ENCODE data around the gene LENG8. TPM values are rescaled to one million over a fixed set of nuclear protein-coding genes. Genes with fewer than 3 reads are reported as not detected.

LENG8 gene
- total and polyA plus RNA-seq, 5 donors, result 66.2 to 87.4 (median 75.4) TPM

- intact Hi-C loops (cut with DNase I), result no loop called here
- Histone ChIP-seq H3K4me3 (ENCODE audit: low read length) (no peak overlapping the region), H3K27me3 (ENCODE audit: control insufficient read depth, insufficient read depth) (no peaks in the 10 kb centered on the region), H3K27ac (ENCODE audit: low read length) (no peak overlapping the region), H3K9me3 (ENCODE audit: control insufficient read depth, low read length) (no peaks in the 10 kb centered on the region), H3K4me1 (ENCODE audit: control insufficient read depth, insufficient read depth, low read length) (peaks cover 6% of the 10 kb centered on the region)
- DNase-seq (peak in 1 of 3 donors; percentile 46), ATAC-seq (no peak)
- WGBS, result 90% methylated on average over 42 of the region's 42 CpGs
Measured at GRCh38 chr19:54457773-54458647, 9.0 kb downstream of the LENG8 start.

- ATAC-seq (no peak), DNase-seq (peak; percentile 29 to 60 (median 57))
- H3K4me3 ChIP-seq (ENCODE audit: low read length), result no peak overlapping the region
- peaks cover 6% of the 10 kb centered on the region for H3K4me1 ChIP-seq (ENCODE audit: control insufficient read depth, insufficient read depth, low read length)
- no peak overlapping the region for H3K27ac ChIP-seq (ENCODE audit: low read length)
- no peaks in the 10 kb centered on the region for H3K27me3 ChIP-seq (ENCODE audit: control insufficient read depth, insufficient read depth)
- intact Hi-C loops (cut with DNase I), result no loop called here
- 81% methylated on average over 11 of the region's 11 CpGs for WGBS
- H3K9me3 ChIP-seq (ENCODE audit: control insufficient read depth, low read length), result no peaks in the 10 kb centered on the region
Measured at GRCh38 chr19:54458648-54459281, 9.8 kb downstream of the LENG8 start.

DNA sequence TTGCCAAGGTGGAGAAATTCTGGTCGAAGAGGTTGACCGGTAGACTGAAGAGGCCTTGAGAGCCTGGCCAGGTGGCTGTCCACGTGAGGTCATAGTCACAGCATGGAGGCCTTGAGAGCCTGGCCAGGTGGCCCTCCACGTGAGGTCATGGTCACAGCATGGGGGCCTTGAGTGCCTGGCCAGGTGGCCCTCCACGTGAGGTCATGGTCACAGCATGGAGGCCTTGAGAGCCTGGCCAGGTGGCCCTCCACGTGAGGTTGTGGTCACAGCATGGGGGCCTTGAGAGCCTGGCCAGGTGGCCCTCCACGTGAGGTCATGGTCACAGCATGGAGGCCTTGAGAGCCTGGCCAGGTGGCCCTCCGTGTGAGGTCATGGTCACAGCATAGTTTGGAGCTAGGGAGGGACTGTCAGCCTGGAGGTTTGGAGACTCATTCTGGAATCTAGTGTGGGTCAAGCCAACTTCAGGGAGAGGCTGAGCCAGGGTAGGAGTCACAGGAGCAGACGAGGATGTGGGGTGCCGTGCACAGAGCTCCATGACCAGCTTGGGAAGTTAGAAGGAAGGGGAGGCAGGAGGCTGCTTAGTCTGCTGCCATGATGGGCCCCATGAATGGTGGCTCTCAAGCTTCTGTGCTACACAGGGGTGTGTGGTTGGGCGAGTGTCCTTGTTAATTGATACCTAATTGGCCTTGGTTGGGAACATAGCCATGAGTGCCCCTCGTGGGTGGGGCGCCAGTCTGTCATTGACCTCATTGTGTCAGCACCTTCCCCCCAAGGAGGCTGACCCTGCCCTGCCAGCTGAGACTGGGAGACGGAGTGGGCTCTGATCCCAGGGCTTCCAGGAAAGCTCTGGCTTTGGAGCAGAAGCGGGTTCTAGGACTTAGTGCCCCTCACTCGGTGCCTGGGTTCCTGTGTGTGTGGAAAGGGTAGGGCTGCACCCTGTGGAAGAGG lies 10.6 kb downstream of the LENG8 start:
- DNase-seq (peak; percentile 36 to 60 (median 47)), ATAC-seq (no peak)
- H3K4me3 ChIP-seq (ENCODE audit: low read length), result no peak overlapping the region
- H3K9me3 ChIP-seq (ENCODE audit: control insufficient read depth, low read length), result no peaks in the 10 kb centered on the region
- H3K27me3 ChIP-seq (ENCODE audit: control insufficient read depth, insufficient read depth), result no peaks in the 10 kb centered on the region
- intact Hi-C loops (cut with DNase I), result no loop called here
- 76% methylated on average over 16 of the region's 16 CpGs for WGBS
- H3K4me1 ChIP-seq (ENCODE audit: control insufficient read depth, insufficient read depth, low read length), result peaks cover 6% of the 10 kb centered on the region
- H3K27ac ChIP-seq (ENCODE audit: low read length), result no peak overlapping the region

GRCh38 chr19:54460230-54461005 lies 11.4 kb downstream of the LENG8 start:
- H3K4me1 ChIP-seq (ENCODE audit: control insufficient read depth, insufficient read depth, low read length), result peaks cover 6% of the 10 kb centered on the region
- DNase-seq (peak; percentile 23 to 69 (median 62)), ATAC-seq (no peak)
- H3K4me3 ChIP-seq (ENCODE audit: low read length), result no peak overlapping the region
- H3K27me3 ChIP-seq (ENCODE audit: control insufficient read depth, insufficient read depth), result no peaks in the 10 kb centered on the region
- intact Hi-C loops (cut with DNase I), result no loop called here
- no peaks in the 10 kb centered on the region for H3K9me3 ChIP-seq (ENCODE audit: control insufficient read depth, low read length)
- no peak overlapping the region for H3K27ac ChIP-seq (ENCODE audit: low read length)
- 82% methylated on average over 39 of the region's 39 CpGs for WGBS

- WGBS, result 71% methylated on average over 27 of the region's 27 CpGs
- intact Hi-C loops (cut with DNase I), result no loop called here
Measured at GRCh38 chr19:54461210-54461609, 12.2 kb downstream of the LENG8 start.

GRCh38 chr19:54461613-54462012 lies 12.6 kb downstream of the LENG8 start:
- Histone ChIP-seq H3K27me3 (ENCODE audit: control insufficient read depth, insufficient read depth) (no peaks in the 10 kb centered on the region), H3K27ac (ENCODE audit: low read length) (no peak overlapping the region), H3K4me3 (ENCODE audit: low read length) (no peak overlapping the region), H3K4me1 (ENCODE audit: control insufficient read depth, insufficient read depth, low read length) (peaks cover 6% of the 10 kb centered on the region), H3K9me3 (ENCODE audit: control insufficient read depth, low read length) (no peaks in the 10 kb centered on the region)
- ATAC-seq (no peak), DNase-seq (no peak)
- intact Hi-C loops (cut with DNase I), result no loop called here
- 51% methylated on average over 3 of the region's 3 CpGs for WGBS

More at GRCh38 chr19:54461210-54461609, 12.2 kb downstream of the LENG8 start:
- Histone ChIP-seq H3K27ac (ENCODE audit: low read length) (no peak overlapping the region), H3K4me1 (ENCODE audit: control insufficient read depth, insufficient read depth, low read length) (peaks cover 6% of the 10 kb centered on the region), H3K27me3 (ENCODE audit: control insufficient read depth, insufficient read depth) (no peaks in the 10 kb centered on the region), H3K9me3 (ENCODE audit: control insufficient read depth, low read length) (no peaks in the 10 kb centered on the region), H3K4me3 (ENCODE audit: low read length) (no peak overlapping the region)
- ATAC-seq (no peak), DNase-seq (peak; percentile 34 to 72 (median 65))

DNA sequence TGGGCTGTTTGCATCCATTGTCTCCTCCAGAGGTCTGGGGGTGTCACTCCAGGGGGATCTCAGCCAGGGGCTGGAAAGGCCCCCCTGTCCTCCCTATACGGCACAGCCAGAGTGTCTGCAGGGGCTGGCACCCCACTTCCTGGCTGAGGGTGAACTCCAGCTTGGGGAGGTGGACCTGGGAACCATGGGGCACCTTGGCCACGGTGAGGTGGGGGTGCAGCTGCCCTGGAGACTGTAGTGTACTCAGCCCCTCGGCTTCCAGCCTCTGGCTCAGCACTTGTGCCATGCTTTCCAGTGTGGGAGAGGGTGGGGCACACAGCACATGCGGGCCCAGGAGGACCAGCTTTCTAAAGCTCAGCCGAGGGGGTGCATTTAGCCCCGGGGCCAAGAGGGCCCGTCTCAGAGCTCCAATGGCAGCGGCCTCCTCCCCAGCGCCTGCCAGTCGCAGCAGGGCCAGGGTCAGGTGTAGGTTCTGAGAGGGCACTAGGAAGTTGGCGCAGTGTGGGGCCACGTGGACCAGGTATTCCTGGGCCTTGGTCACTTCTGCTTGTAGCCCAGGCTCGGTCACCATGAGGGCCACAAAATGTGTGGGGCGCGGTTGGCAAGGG lies 13.2 kb downstream of the LENG8 start:
- no peaks in the 10 kb centered on the region for H3K27me3 ChIP-seq (ENCODE audit: control insufficient read depth, insufficient read depth)
- no peak overlapping the region for H3K4me3 ChIP-seq (ENCODE audit: low read length)
- ATAC-seq (no peak), DNase-seq (peak; percentile 52 to 75 (median 65))
- intact Hi-C loops (cut with DNase I), result no loop called here
- H3K4me1 ChIP-seq (ENCODE audit: control insufficient read depth, insufficient read depth, low read length), result peaks cover 6% of the 10 kb centered on the region
- WGBS, result 57% methylated on average over 15 of the region's 15 CpGs
- peak overlapping the region; percentile 95 for H3K27ac ChIP-seq (ENCODE audit: low read length)
- H3K9me3 ChIP-seq (ENCODE audit: control insufficient read depth, low read length), result no peaks in the 10 kb centered on the region

DNA sequence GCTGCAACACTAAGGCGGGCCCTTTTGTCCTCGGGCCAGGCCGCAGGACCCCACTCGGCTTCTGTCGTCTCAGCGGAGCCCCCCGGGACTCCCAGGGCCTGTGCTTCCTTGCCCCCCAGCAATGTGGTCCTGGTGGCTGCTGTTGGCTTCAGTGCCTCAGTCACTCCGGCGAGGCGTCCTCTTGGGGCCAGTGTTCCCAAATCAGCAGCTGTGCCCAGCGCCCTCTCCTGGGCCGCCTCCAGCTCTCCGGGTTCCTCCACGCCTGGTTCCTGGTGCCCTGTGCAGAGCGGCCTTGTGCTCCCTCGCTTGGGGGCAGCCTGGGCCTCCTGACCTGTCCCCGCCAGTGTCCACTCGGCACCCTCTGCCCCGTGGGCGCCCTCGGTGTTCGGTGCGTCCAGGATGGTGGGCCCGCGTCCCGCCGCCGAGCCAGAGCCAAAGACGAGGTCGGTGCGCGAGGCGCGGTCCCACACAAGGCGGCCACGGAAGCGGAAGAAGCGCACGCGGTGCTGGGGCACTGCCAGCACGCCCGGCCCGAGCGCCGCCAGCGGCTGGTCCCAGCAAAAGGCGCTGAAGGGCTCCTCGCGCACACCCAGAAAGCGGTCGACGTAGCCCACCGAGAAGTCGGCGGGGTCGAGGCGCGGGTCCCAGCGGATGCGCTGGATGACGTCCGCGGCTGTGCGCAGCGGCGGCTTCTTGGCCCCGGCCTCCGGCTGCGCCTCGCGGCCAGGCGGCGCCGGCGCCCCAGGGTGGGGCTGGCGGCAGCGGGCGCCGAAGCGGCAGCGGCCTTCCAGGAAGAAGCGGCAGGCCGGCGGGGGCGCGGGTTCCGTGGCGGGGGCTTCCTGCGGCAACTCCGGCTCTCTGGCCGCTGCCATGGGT lies 13.9 kb downstream of the LENG8 start:
- 3% methylated on average over 91 of the region's 91 CpGs for WGBS
- H3K9me3 ChIP-seq (ENCODE audit: control insufficient read depth, low read length), result no peaks in the 10 kb centered on the region
- ATAC-seq, result peak; percentile 31 to 32
- H3K4me3 ChIP-seq (ENCODE audit: low read length), result peak overlapping the region; percentile 46
- intact Hi-C loops (cut with DNase I), result no loop called here
- peak; percentile 84 to 93 (median 93) for DNase-seq
- peaks cover 6% of the 10 kb centered on the region for H3K4me1 ChIP-seq (ENCODE audit: control insufficient read depth, insufficient read depth, low read length)
- peak overlapping the region; percentile 95 for H3K27ac ChIP-seq (ENCODE audit: low read length)
- H3K27me3 ChIP-seq (ENCODE audit: control insufficient read depth, insufficient read depth), result no peaks in the 10 kb centered on the region

DNA sequence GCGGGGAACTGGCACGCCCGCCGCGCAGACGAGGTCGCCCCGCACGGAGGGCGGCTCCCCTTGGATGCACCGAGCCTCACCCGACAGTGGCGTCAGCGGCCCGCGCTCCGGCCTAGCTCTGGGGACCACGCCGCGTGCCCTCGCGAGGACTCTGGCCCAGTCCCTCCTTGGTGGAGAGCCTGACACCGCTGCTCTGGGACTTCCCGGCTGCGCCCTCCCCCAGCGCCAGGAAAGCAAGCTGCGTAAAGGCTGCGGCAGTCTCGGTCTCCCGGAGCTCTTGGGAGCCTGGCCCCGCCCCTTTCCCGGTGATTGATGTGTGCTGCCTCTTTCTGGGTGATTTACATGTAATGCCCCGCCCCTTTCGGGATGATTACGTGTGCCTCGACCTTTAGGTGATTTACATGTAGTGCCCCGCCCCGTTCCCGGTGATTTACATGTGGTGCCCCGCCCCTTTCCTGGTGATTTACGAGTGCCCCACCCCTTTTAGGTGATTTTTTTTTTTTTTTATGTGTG lies 14.6 kb downstream of the LENG8 start, which contains the start of gene LENG9:
LENG9 (minus strand) TSS at position 248 of the 513 bp plus-strand sequence. CDS start 252 bp downstream, outside the sequence.
- DNase-seq (peak; percentile 99 to 100 (median 100)), ATAC-seq (peak; percentile 79)
- peak within 1 kb of the TSS; percentile 46 for H3K4me3 ChIP-seq (ENCODE audit: low read length)
- H3K27me3 ChIP-seq (ENCODE audit: control insufficient read depth, insufficient read depth), result no peaks in the 10 kb centered on the region
- H3K4me1 ChIP-seq (ENCODE audit: control insufficient read depth, insufficient read depth, low read length), result peaks cover 6% of the 10 kb centered on the region
- intact Hi-C loops (cut with DNase I), result no loop called here
- peak within 1 kb of the TSS; percentile 95 for H3K27ac ChIP-seq (ENCODE audit: low read length)
- WGBS, result under 1% methylated on average over 41 of the region's 41 CpGs
- no peaks in the 10 kb centered on the region for H3K9me3 ChIP-seq (ENCODE audit: control insufficient read depth, low read length)

All from right cardiac atrium (tissue), 5 donors.